Psoas muscle (tissue), 8 donors: Measurements from ENCODE around the gene HLA-DRB1. TPM values are rescaled to one million over a fixed set of nuclear protein-coding genes. Genes with fewer than 3 reads are reported as not detected.
"Not testable (repeated sequence)": the region's sequence is repeated elsewhere in the genome, so short reads cannot be mapped to it uniquely, and the experiment has no call there.

Source experiments
- ATAC-seq, 4 donors: fragments of 200-7000 bp; cut with Tn5 transposase; one replicate each; pipeline ENCODE4 v1.9.1; 2020; ENCODE audit warnings: moderate library complexity in 3 of 4, mild to moderate bottlenecking in 2 of 4
- DNase-seq, 2 donors: peaks; one replicate each; pipeline ENCODE4 v3.0.0-alpha.2; 2020
- H3K27ac ChIP-seq: fragments of 200-600 bp; one replicate; pipeline ENCODE4 v1.8.0; 2022
- H3K27me3 ChIP-seq, 3 donors: fragments of 200-600 bp in 1 of 3; one replicate each; pipeline versions ENCODE4 v1.6.1 to v1.8.0; 2013 to 2022; ENCODE audit warnings: low read length in 2 of 3, mild to moderate bottlenecking in 2 of 3, moderate library complexity in 1 of 3; ENCODE audit not compliant: insufficient read depth in 3 of 3
- H3K36me3 ChIP-seq, 2 donors: fragments of 200-600 bp in 1 of 2; one replicate each; pipeline versions ENCODE4 v1.6.1 to v1.8.0; 2013 to 2022; ENCODE audit warnings: low read depth in 1 of 2, mild to moderate bottlenecking in 1 of 2, moderate library complexity in 1 of 2; ENCODE audit not compliant: insufficient read depth in 1 of 2
- H3K4me1 ChIP-seq: fragments of 200-600 bp; one replicate; pipeline ENCODE4 v1.8.0; 2022
- H3K4me3 ChIP-seq: fragments of 200-600 bp; one replicate; pipeline ENCODE4 v1.8.0; 2022; ENCODE audit warnings: mild to moderate bottlenecking
- H3K9me3 ChIP-seq: fragments of 200-600 bp; one replicate; pipeline ENCODE4 v1.8.0; 2022
- WGBS, 3 donors: extraction: QIAGEN DNeasy Blood & Tissue Kit; methylation state at CpG; one replicate each; pipeline versions ENCODE4 v1.1.6 to v1.1.7; 2013; 5-methylcytosine and 5-hydroxymethylcytosine counted together
- intact Hi-C, 2 donors: fragments of 100-400 bp; cut with DNase I; formaldehyde crosslinking; loops; one replicate each; pipeline versions ENCODE4 v1.11.0 to v1.14.2; 2022
- polyA plus RNA-seq, 3 donors: library from polyadenylated mRNA; stranded (reverse); fragments of 200-250 nt; gene quantifications; one replicate each; pipeline ENCODE4 v1.2.3, GENCODE V29; 2013
- total RNA-seq, 4 donors: library from RNA; stranded (reverse); fragmentation: NEBNext Ultra II Directional in 2 of 4; extraction: Animal tissue kit (Norgen Biotek cat#: 25700) in 2 of 4; gene quantifications; one replicate each; pipeline versions ENCODE4 v1.2.1 to v1.2.4, GENCODE V29; 2021 to 2023
- TF ChIP-seq, protein P1 (sequence below): fragments of 200-600 bp; IDR thresholded peaks from one replicate; pipeline ENCODE4 v1.8.0; 2022; ENCODE audit warnings: antibody characterized with exemption
- donor health status: healthy with polysubstance abuse.
- donor health status: DM: no; HTN: no; CAD: no; lungs with moderate emphysema.
- donor health status: Bipolar disorder and iron deficiency.
- donor health status: healthy.
- donor health status: DM: yes; HTN: yes; CAD: no.
- donor health status: DM: no; HTN: no; CAD: no.
- donor health status: DM: no; HTN: no; CAD: no.
- donor health status: DM: yes; HTN: yes; CAD: no.

HLA-DRB1 gene
- total and polyA plus RNA-seq, 7 donors: 13.2 to 49.4 (median 23.4) TPM

GRCh38 chr6:32539839-32540238 lies 49.8 kb downstream of the HLA-DRB1 start:
- no peak overlapping the region for H3K4me3 ChIP-seq
- H3K9me3 ChIP-seq: no peaks in the 10 kb centered on the region
- WGBS, 3 donors: 28 to 47% methylated on average over 3 of the region's 5 CpGs; no CpG with 5 or more reads in 1 of the 3 donors
- no peaks in the 10 kb centered on the region for H3K36me3 ChIP-seq
- H3K27ac ChIP-seq: no peak overlapping the region
- no peaks in the 10 kb centered on the region for H3K27me3 ChIP-seq
- TF ChIP-seq, protein P1, sequence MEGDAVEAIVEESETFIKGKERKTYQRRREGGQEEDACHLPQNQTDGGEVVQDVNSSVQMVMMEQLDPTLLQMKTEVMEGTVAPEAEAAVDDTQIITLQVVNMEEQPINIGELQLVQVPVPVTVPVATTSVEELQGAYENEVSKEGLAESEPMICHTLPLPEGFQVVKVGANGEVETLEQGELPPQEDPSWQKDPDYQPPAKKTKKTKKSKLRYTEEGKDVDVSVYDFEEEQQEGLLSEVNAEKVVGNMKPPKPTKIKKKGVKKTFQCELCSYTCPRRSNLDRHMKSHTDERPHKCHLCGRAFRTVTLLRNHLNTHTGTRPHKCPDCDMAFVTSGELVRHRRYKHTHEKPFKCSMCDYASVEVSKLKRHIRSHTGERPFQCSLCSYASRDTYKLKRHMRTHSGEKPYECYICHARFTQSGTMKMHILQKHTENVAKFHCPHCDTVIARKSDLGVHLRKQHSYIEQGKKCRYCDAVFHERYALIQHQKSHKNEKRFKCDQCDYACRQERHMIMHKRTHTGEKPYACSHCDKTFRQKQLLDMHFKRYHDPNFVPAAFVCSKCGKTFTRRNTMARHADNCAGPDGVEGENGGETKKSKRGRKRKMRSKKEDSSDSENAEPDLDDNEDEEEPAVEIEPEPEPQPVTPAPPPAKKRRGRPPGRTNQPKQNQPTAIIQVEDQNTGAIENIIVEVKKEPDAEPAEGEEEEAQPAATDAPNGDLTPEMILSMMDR: no peak
- DNase-seq: no peak
- no peak for ATAC-seq
- H3K4me1 ChIP-seq: no peaks in the 10 kb centered on the region
- intact Hi-C loops: no loop called here

DNA sequence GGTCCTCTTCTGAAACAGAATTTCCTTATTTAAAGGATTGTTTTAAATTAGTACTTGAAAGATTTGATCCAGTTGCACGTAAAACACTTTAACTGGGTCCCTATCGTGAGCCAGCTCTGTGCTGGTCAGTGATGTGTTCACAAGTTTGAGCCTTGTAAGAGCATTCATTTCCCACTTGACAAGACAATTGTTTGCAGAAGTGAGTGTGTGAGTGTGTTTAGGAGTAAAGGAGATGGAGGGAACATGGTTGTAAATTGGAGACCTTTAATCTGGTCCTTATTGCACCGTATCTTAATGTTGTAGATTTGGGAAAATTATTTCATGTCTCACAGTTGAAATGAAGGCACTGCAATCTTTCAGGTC lies 59.2 kb downstream of the HLA-DRB1 start:
- ATAC-seq, DNase-seq, H3K4me3 ChIP-seq, H3K27ac ChIP-seq, H3K36me3 ChIP-seq, H3K4me1 ChIP-seq, H3K9me3 ChIP-seq, intact Hi-C loops, H3K27me3 ChIP-seq: not testable (repeated sequence)
- 0% methylated on average over 3 of the region's 3 CpGs for WGBS, 3 donors

DNA sequence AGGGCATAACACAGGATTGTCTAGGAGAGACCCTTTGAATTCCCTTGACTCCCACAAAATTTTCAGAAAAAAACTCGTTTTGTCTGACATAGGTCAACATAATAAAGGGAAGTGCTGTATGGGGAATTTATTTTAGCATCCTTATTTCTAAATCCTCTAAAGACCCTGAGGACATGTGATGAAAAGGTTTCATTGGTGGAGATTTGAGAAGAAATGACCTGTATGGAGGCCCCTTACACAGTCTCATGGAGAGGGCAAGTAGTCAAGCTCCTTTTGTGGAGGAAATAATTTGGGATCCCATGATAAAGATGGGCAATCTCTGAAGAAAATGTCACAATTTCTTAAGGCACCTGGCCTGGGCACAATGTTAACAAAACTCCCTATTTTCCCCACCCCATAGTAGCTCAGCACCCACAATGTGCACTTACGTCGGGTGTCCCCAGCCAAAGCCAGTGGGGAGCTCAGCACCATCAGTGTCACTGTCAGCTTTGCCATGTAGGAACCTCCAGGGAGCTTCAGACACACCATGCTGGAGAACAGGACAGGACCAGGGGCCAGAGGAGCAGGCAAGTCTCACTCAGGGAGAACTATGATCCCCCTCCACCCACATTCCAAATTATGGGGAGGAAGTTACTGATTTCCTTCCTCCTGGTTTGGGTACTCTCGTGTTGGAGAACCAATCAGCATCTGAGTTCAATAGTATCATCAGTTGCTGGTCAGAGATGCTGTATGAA lies 59.8 kb downstream of the HLA-DRB1 start, which contains the start of gene HLA-DRB5:
TSS of gene HLA-DRB5 (minus strand) at position 591 of the 734 bp plus-strand sequence. CDS start at position 528, 63 bp downstream.
- Histone ChIP-seq H3K27ac (no peak within 1 kb of the TSS), H3K9me3 (no peaks in the 10 kb centered on the region), H3K27me3 (no peaks in the 10 kb centered on the region), H3K4me1 (no peaks in the 10 kb centered on the region), H3K36me3 (no peaks in the 10 kb centered on the region), H3K4me3 (no peak within 1 kb of the TSS)
- WGBS, 3 donors: 17 to 28% (median 22%) methylated on average over 3 of the region's 4 CpGs
- TF ChIP-seq, protein P1: no peak
- peak in 1 of 2 donors; percentile 45 for DNase-seq
- intact Hi-C loops: loop anchor here (2.0 to 10.0 kb wide), 3 partner anchors 47 to 57 kb away; partner anchors contain the start of gene HLA-DRB1 (in 1 of the 2)
- ATAC-seq: peak in 2 of 4 donors; percentile 37 to 61

Other genes with a start within 250 kb of the HLA-DRB1 start
- not detected for gene TSBP1, start 217.9 kb downstream of the HLA-DRB1 start, total RNA-seq
- gene TSBP1, start 217.9 kb downstream of the HLA-DRB1 start, polyA plus RNA-seq: not detected
- gene BTNL2, start 182.7 kb downstream of the HLA-DRB1 start, total RNA-seq: not detected
- not detected for gene BTNL2, start 182.7 kb downstream of the HLA-DRB1 start, polyA plus RNA-seq
- gene HLA-DRA, start 150.0 kb downstream of the HLA-DRB1 start, total RNA-seq: 10 to 100 TPM; 19.9 to 90.0 (median 61.9) TPM
- gene HLA-DRA, start 150.0 kb downstream of the HLA-DRB1 start, polyA plus RNA-seq: 10 to 100 TPM; 32.0 to 43.0 (median 35.3) TPM
- gene HLA-DRB5, start 59.6 kb downstream of the HLA-DRB1 start, total RNA-seq: 10 to 100 TPM in 3 of 4 donors, 1 to 10 TPM in 1; 6.5 to 23.9 (median 12.5) TPM
- 1 to 10 TPM in 1 of 3 donors, under 1 TPM in 2; 0.21 to 1.2 (median 0.25) TPM for gene HLA-DRB5, start 59.6 kb downstream of the HLA-DRB1 start, polyA plus RNA-seq
- gene HLA-DQA1, start 47.6 kb upstream of the HLA-DRB1 start, total RNA-seq: 1 to 10 TPM; 1.3 to 7.8 (median 6.2) TPM
- gene HLA-DQA1, start 47.6 kb upstream of the HLA-DRB1 start, polyA plus RNA-seq: 1 to 10 TPM; 5.9 to 7.8 (median 5.9) TPM
- 1 to 10 TPM; 2.9 to 5.4 (median 4.2) TPM for gene HLA-DQB1, start 76.8 kb upstream of the HLA-DRB1 start, total RNA-seq
- 10 to 100 TPM in 1 of 3 donors, 1 to 10 TPM in 2; 8.2 to 10.8 (median 8.6) TPM for gene HLA-DQB1, start 76.8 kb upstream of the HLA-DRB1 start, polyA plus RNA-seq
- gene HLA-DQA2, start 151.5 kb upstream of the HLA-DRB1 start, total RNA-seq: 1 to 10 TPM in 1 of 4 donors, under 1 TPM in 2, not detected in 1; 0.16 to 1.8 (median 0.99) TPM
- gene HLA-DQA2, start 151.5 kb upstream of the HLA-DRB1 start, polyA plus RNA-seq: not detected
- 1 to 10 TPM in 2 of 4 donors, under 1 TPM in 1, not detected in 1; 0.38 to 1.2 (median 1.2) TPM for gene HLA-DQB2, start 173.7 kb upstream of the HLA-DRB1 start, total RNA-seq
- not detected for gene HLA-DQB2, start 173.7 kb upstream of the HLA-DRB1 start, polyA plus RNA-seq
- under 1 TPM in 1 of 4 donors, not detected in 3; 0.21 TPM for gene HLA-DOB, start 227.2 kb upstream of the HLA-DRB1 start, total RNA-seq
- gene HLA-DOB, start 227.2 kb upstream of the HLA-DRB1 start, polyA plus RNA-seq: under 1 TPM; 0.10 to 0.25 (median 0.18) TPM
- gene TAP2, start 248.9 kb upstream of the HLA-DRB1 start, total RNA-seq: 10 to 100 TPM; 13.6 to 18.5 (median 16.5) TPM
- gene TAP2, start 248.9 kb upstream of the HLA-DRB1 start, polyA plus RNA-seq: 10 to 100 TPM in 1 of 3 donors, 1 to 10 TPM in 2; 7.6 to 16.6 (median 7.7) TPM